Smooth muscle cell (in vitro differentiated cells): Measurements from ENCODE around the gene SIK2. TPM values are rescaled to one million over a fixed set of nuclear protein-coding genes. Genes with fewer than 3 reads are reported as not detected.
A peak's percentile ranks its signal among the peaks of the same experiment; 100 is the strongest.
"Not testable (repeated sequence)": the region's sequence is repeated elsewhere in the genome, so short reads cannot be mapped to it uniquely, and the experiment has no call there.

Experiments
- DNase-seq: peaks from one replicate; lab custom pipeline; 2025; ENCODE audit not compliant: unreplicated experiment; lab: John Stamatoyannopoulos, UW
- H2AFZ ChIP-seq: fragments of 200-600 bp; sonication (generic); 2 replicates; pipeline ENCODE4 v1.6.0; 2016; ENCODE audit warnings: antibody characterized with exemption, low read depth, mild to moderate bottlenecking
- H3F3A ChIP-seq: fragments of 200-600 bp; sonication (generic); 2 replicates; pipeline ENCODE4 v1.6.0; 2017; ENCODE audit warnings: antibody characterized with exemption, low read depth
- H3K27ac ChIP-seq: fragments of 200-600 bp; sonication (generic); 2 replicates; pipeline ENCODE4 v1.5.1; 2016; ENCODE audit warnings: low read depth, mild to moderate bottlenecking
- H3K27me3 ChIP-seq: fragments of 200-600 bp; sonication (generic); 2 replicates; pipeline ENCODE4 v1.6.1; 2016; ENCODE audit warnings: low read depth, mild to moderate bottlenecking
- H3K36me3 ChIP-seq: fragments of 200-600 bp; sonication (generic); 2 replicates; pipeline ENCODE4 v1.5.1; 2016; ENCODE audit warnings: low read depth
- H3K4me1 ChIP-seq: fragments of 200-600 bp; sonication (generic); 2 replicates; pipeline ENCODE4 v1.5.1; 2016; ENCODE audit warnings: low read depth
- H3K4me2 ChIP-seq: fragments of 200-600 bp; sonication (generic); 2 replicates; pipeline ENCODE4 v1.6.0; 2016; ENCODE audit warnings: mild to moderate bottlenecking
- H3K4me3 ChIP-seq: fragments of 200-600 bp; sonication (generic); 2 replicates; pipeline ENCODE4 v1.5.1; 2016; ENCODE audit warnings: mild to moderate bottlenecking
- H3K79me2 ChIP-seq: fragments of 200-600 bp; sonication (generic); 2 replicates; pipeline ENCODE4 v1.6.0; 2016; ENCODE audit warnings: low read depth, mild to moderate bottlenecking
- H3K9ac ChIP-seq: fragments of 200-600 bp; sonication (generic); 2 replicates; pipeline ENCODE4 v1.6.0; 2016; ENCODE audit warnings: low read depth
- H3K9me3 ChIP-seq: fragments of 200-600 bp; sonication (generic); replicated peaks from 2 replicates; pipeline ENCODE4 v1.5.1; 2016; ENCODE audit warnings: low read depth
- H4K20me1 ChIP-seq: fragments of 200-600 bp; sonication (generic); 2 replicates; pipeline ENCODE4 v1.6.0; 2016; ENCODE audit warnings: low read depth
- WGBS: methylation state at CpG from one replicate; pipeline ENCODE4 v1.1.7; 2016; ENCODE audit warnings: low lambda C conversion rate; 5-methylcytosine and 5-hydroxymethylcytosine counted together
- polyA plus RNA-seq: library from polyadenylated mRNA; unstranded; fragments of >200 nt; fragmentation: Nextera tagmentation; extraction: Ambion mirVana; gene quantifications from 2 replicates; pipeline ENCODE4 v1.2.1, GENCODE V29; 2016
- total RNA-seq: library from RNA; depleted of rRNA; stranded (reverse); fragments of >200 nt; gene quantifications from 2 replicates; pipeline ENCODE4 v1.2.3, GENCODE V29; 2014
- TF ChIP-seq, protein P1 (sequence below): fragments of 200-600 bp; sonication (generic); IDR thresholded peaks from 2 replicates; pipeline ENCODE4 v1.5.1; 2017; ENCODE audit warnings: borderline replicate concordance, mild to moderate bottlenecking, antibody characterized with exemption; ENCODE audit not compliant: insufficient read depth, poor library complexity, severe bottlenecking

SIK2 gene
- total and polyA plus RNA-seq, 2 experiments from 2014 or later, result 1.9 to 14.1 TPM

DNA sequence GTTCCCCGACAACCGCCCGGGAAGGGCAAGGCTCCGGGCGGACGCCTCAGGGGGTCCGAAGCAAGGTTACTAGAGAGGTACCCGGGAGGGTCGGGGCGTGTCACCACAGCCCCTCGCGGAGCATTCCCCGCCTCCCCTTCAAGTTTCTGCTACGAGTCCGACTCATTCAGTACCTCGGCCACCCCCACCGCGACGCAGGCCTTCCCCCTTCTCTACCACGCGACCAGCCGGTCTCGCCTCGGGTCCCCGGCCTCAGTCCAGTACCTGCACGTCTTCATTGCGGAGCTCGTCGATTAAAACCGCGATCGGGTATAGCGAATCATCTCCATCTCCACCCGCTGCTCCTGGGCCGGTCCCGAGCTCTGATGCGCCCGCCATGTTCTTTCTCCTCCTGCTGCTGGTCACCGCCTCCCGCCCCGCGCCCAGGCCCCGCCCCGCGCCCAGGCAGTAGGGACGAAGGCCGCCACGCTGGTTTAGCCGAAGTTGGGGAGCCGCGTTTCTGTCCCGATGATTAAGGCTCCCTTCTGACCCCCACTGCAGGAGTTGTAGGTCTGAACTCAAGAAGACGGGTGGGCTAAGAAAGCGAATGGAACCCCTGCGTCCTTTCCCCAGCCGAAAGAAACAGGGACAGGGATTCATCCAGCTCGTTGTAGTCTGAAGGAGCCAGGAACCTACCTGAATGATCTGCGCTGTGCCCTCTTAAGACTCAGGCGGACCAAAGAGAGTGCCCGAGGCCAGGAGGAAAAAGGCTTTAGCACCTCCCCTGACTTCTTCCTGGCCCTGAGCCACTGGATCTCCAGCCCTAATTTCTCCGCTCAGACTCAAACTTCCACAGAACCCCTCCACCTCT lies 164.0 kb downstream of the SIK2 start, which contains the start of gene PPP2R1B:
PPP2R1B (minus strand) TSS at position 406 of the 850 bp plus-strand sequence; CDS start at position 378, 28 bp downstream.
- peak within 1 kb of the TSS; percentile 51 for H3K27ac ChIP-seq
- peak within 1 kb of the TSS; percentile 87 for H2AFZ ChIP-seq
- no peaks in the 10 kb centered on the region for H3K36me3 ChIP-seq
- H3K27me3 ChIP-seq, result no peaks in the 10 kb centered on the region
- H3K4me2 ChIP-seq, result peak within 1 kb of the TSS; percentile 92
- no peaks in the 10 kb centered on the region for H4K20me1 ChIP-seq
- peak; percentile 70 for DNase-seq
- WGBS, result under 1% methylated on average over 49 of the region's 61 CpGs
- H3K9ac ChIP-seq, result peak within 1 kb of the TSS; percentile 70
- H3K79me2 ChIP-seq, result peaks cover 23% of the 10 kb centered on the region
- no peaks in the 10 kb centered on the region for H3K9me3 ChIP-seq
- peaks cover 16% of the 10 kb centered on the region for H3K4me1 ChIP-seq
- TF ChIP-seq, protein P1, sequence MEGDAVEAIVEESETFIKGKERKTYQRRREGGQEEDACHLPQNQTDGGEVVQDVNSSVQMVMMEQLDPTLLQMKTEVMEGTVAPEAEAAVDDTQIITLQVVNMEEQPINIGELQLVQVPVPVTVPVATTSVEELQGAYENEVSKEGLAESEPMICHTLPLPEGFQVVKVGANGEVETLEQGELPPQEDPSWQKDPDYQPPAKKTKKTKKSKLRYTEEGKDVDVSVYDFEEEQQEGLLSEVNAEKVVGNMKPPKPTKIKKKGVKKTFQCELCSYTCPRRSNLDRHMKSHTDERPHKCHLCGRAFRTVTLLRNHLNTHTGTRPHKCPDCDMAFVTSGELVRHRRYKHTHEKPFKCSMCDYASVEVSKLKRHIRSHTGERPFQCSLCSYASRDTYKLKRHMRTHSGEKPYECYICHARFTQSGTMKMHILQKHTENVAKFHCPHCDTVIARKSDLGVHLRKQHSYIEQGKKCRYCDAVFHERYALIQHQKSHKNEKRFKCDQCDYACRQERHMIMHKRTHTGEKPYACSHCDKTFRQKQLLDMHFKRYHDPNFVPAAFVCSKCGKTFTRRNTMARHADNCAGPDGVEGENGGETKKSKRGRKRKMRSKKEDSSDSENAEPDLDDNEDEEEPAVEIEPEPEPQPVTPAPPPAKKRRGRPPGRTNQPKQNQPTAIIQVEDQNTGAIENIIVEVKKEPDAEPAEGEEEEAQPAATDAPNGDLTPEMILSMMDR, result no peak
- no peaks in the 10 kb centered on the region for H3F3A ChIP-seq
- H3K4me3 ChIP-seq, result peak within 1 kb of the TSS; percentile 84

DNA sequence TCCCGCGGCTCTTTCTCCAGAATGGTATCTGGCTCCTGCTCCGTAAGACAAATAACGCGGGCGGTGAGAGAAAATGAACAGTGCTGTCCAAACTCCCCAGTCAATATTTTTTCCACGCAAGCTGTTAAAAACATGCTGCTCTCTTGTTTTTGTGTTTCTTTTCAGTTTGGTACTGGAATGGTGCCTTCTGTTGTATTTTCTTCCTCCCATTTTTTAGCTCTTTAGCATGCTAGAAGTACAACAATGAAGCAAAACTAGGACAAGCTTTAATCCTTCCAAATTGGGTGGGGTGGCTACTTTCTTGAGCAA lies 164.5 kb downstream of the SIK2 start:
- no peaks in the 10 kb centered on the region for H3F3A ChIP-seq
- no peaks in the 10 kb centered on the region for H3K36me3 ChIP-seq
- peak overlapping the region; percentile 87 for H2AFZ ChIP-seq
- H3K27ac ChIP-seq, result peak overlapping the region; percentile 51
- H3K4me1 ChIP-seq, result peaks cover 16% of the 10 kb centered on the region
- WGBS, result 3% methylated on average over 7 of the region's 7 CpGs
- H3K9me3 ChIP-seq, result no peaks in the 10 kb centered on the region
- H4K20me1 ChIP-seq, result no peaks in the 10 kb centered on the region
- H3K4me3 ChIP-seq, result peak overlapping the region; percentile 84
- no peak for DNase-seq
- peak overlapping the region; percentile 70 for H3K9ac ChIP-seq
- H3K79me2 ChIP-seq, result peaks cover 23% of the 10 kb centered on the region
- H3K27me3 ChIP-seq, result no peaks in the 10 kb centered on the region
- peak overlapping the region; percentile 92 for H3K4me2 ChIP-seq
- TF ChIP-seq, protein P1, result no peak

DNA sequence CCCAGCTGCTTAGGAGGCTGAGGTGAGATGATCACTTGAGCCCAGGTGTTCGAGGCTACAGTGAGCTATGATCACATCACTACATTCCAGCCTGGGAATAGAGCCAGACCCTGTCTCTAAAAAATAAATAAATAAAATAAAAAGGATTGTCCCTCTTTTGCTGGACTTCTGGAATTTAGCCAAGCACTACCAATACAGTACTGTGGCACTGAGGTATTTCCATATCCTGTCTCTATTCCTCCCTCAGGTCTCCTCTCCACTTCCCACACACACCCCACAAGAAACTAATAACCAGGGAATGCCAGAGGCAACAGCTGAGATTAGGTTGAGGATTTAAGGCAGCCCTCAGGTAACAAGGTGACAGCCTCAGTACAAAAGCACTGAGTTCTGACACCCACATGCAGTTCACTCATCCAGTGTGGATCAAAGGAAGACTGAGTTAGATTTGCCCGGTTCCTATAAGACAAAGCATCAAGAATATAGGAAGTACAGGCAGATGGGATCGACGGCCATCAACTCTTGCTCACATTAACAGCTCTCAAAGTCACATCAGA lies 168.4 kb downstream of the SIK2 start:
- Histone ChIP-seq H3K9ac (no peak overlapping the region), H3K79me2 (peaks cover 5% of the 10 kb centered on the region), H3K36me3 (no peaks in the 10 kb centered on the region), H3F3A (no peaks in the 10 kb centered on the region), H3K9me3 (no peaks in the 10 kb centered on the region), H2AFZ (no peak overlapping the region), H3K4me2 (no peak overlapping the region), H3K4me1 (peaks cover 6% of the 10 kb centered on the region), H3K4me3 (no peak overlapping the region), H3K27me3 (no peaks in the 10 kb centered on the region), H3K27ac (no peak overlapping the region), H4K20me1 (no peaks in the 10 kb centered on the region)
- no peak for DNase-seq
- 87% methylated on average over 4 of the region's 4 CpGs for WGBS
- TF ChIP-seq, protein P1, result no peak

DNA sequence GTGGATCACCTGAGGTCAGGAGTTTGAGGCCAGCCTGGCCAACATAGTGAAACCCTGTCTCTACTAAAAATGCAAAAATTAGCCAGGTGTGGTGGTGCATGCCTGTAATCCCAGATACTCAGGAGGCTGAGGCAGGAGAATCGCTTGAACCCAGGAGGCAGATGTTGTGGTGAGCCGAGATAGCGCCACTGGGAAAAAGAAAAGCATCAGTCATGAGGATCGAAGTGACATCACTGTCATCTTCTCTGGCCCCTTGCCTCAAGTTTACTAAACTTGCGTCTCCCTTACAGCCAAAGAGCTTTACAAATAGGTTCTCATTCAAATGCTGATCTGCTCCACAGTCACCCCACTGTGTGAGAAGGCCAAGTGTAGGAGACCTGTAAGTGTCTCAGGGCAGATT lies 169.0 kb downstream of the SIK2 start:
- H3K4me2 ChIP-seq, DNase-seq, H3K9me3 ChIP-seq, H3K27me3 ChIP-seq, H3F3A ChIP-seq, H3K79me2 ChIP-seq, H3K4me1 ChIP-seq, H3K27ac ChIP-seq, H4K20me1 ChIP-seq, H3K36me3 ChIP-seq, H3K9ac ChIP-seq, H2AFZ ChIP-seq, H3K4me3 ChIP-seq: not testable (repeated sequence)
- WGBS, result 80% methylated on average over 5 of the region's 5 CpGs
